Measurements from ENCODE around the gene ZBTB46.
A peak's percentile ranks its signal among the peaks of the same experiment; 100 is the strongest.

The ZBTB46 gene

DNA sequence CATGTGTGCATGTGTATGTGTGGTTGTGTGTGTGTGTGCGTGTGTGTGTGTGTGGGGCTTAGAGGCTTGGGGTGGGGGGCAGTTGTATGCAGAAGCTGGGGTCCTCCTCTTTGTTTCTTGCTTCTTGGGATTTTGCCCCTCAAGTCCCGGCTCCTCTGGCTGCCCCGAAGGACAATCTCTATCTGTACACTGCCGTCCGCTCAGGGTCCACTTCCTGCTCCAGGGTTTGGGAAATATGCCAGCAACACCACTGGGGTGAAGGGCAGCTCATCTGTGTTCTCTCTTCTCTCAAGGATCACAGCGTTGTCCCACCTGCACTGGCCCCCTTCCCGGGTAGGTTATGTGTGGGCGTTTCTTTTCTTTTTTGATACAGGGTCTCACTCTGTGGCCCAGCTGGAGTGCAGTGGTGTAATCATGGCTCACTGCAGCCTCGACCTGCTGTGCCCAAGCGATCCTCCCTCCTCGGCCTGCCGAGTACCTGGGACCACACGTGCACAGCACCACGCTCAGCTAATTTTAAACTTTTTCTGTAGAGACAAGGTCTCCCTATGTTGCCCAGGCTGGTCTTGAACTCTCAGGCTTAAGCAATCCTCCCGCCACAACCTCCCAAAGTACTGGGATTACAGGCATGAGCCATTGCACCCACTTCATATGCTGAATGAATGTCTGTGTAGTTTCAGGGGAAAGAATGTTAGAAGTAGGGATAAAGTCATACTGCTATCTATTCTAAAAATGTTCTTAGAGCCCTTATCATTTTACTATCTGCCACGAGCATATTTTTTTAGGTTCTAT is 65.8 kb downstream of the ZBTB46 start:
- no peak for DNase-seq

DNA sequence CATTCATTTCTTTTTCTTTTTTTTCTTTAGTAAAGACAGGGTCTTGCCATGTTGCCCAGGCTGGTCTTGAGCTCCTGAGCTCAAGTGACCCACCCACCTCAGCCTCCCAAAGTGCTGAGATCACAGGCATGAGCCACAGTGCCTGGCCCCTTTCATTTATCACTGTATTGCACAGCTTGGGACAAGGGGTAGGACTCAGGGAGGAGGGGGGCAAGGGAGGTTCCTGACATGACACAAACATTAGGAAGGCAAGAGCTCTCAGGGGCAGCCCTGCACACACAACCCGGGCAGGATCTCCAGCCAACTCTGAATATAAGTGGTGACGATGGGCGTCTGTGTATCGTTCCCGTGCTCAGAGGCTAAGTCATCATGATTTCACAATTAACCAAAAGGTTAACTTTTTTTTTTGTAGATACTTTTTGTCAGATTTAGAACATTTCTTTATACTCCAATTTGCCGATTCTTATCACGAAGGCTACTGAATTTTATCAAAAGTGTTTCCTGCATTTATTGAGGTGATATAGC is 71.6 kb downstream of the ZBTB46 start:
- no peak for DNase-seq

DNA sequence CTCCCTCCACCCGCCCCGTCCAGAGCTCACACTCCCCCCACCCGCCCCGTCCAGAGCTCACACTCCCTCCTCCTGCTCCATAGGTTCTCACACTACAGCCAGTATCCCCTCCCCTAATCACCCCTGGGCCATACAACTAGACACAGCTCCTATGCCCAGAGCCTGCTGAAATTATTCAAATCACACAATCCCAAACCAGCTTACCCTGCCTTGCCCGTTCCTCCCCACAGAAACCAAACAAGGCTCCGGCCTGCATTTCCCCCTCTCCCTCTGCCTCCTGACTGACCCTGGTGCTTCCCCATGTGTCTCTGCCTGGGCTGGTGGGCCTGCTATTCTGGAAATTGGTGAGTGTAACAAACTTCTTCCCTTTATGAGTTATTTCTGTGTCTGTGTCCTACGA is 72.9 kb downstream of the ZBTB46 start:
- DNase-seq: no peak

DNA sequence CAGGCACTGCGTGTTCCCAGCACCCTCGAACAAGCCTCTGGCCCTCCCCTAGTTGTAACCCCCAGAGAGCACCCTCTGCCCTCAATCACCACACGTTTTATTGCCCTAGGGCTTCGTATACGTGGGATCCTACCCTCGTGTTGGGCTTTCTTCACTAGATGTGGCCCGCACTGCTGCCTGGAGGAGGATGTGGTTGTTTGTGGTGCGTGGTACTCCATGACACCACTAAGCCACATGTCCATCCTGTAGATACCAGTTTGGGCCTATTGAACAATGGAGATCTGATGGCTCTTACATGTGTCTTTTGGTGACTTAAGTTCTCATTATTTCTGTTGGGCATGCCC is 74.4 kb downstream of the ZBTB46 start:
- peak; percentile 27 for DNase-seq

DNA sequence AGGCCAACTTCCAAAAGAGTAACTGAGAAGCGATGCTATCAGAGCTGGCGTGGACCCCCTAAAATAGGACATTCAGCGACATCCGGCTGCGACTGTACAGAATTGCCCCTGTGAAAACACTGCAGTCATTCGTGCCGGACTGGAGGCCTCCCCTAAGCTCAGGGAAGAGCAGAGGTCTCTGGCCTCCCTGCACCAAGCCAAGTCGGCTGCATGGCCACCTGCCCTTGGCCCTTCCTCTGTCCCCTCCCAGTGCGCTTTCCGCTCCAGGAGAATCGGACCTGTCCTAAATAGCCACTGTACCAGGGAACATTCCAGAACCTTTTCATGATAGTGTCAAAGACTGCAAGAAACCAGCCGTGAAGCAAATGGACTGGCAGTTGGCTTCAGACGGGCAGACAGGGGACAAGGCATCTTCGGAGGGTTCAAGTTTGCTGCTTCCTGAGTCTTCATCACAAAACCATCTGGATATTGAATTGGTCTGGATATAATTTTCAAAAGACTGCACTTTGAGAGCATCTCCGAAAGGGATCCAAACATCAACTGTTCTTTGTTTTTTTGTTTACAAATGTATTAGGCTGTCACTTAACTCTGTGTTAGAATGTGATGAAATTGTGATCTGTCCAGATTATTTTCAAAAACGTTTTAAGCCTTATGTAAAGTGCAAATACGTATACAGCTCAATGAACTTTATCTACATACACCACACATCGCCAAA is 75.0 kb downstream of the ZBTB46 start:
- DNase-seq: no peak

DNA sequence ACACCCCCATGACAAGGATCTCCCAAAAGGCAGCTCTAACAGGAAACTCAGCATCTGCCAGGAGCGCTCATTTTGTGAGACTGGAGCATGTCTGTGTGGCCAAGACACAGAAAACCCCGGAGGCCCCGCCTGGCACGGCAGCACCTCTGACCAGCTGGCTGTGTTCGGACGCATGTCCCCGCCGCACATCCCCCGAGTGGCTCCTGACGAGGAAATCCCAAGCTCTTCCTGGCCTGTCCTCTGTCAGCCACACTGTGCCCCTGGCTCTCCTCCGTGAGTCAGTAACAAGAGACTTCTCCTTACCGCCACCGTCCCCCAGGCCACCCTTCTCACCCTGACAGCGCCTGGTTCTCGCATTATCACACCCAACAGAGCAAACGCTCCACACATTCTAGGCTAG is 77.1 kb downstream of the ZBTB46 start:
- no peak for DNase-seq

DNA sequence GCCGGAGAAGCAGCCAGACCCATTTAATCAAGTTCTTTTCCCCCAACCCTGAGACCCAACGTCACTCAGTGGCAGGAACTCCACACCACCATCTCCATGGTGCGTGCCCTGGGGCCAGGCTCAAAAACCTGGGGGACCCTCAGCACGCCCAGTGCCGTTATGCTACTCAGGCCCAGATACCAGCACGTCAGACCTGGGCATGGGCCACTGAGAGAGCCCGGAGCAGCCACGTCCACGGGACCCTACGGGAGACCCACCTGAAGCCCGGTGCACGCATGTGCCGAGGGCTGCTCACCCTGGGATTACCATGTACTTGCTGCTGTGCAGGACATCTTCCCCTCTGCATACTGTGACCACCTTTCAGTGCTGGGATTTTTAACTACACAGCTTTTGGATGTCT is 77.7 kb downstream of the ZBTB46 start:
- no peak for DNase-seq

DNA sequence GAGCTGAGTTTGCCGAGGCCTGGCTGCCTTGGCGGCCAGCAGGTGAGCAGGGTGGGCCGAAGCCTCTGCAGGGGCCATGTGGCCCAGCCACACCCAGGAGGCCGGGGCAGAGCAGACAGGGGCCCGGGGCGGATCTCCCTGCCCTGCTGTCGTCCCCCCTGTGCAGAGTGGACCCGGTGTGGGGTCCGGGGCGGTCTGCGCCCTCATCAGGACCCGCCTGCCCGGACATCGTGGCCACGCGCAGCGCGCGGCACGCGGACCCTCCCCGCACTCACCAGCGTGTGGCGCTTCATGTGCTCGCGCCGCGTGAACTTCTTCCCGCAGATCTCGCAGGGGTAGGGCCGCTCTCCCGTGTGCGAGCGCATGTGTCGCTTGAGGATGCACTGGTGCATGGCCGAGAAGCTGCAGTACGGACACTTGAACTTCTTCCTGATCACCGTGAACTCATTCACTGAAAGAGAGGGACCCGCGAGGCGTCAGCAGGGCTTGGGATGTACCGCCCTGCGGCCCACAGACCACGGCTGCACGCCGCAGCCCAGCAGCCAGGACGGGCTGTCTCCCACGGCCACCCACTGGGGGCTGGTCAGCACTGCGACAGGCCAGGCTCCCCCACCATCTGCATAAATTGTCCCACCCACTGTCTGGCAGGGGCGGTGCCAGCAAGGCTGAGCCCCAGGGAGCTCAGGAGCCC is 78.5 kb downstream of the ZBTB46 start:
- no peak for DNase-seq

DNA sequence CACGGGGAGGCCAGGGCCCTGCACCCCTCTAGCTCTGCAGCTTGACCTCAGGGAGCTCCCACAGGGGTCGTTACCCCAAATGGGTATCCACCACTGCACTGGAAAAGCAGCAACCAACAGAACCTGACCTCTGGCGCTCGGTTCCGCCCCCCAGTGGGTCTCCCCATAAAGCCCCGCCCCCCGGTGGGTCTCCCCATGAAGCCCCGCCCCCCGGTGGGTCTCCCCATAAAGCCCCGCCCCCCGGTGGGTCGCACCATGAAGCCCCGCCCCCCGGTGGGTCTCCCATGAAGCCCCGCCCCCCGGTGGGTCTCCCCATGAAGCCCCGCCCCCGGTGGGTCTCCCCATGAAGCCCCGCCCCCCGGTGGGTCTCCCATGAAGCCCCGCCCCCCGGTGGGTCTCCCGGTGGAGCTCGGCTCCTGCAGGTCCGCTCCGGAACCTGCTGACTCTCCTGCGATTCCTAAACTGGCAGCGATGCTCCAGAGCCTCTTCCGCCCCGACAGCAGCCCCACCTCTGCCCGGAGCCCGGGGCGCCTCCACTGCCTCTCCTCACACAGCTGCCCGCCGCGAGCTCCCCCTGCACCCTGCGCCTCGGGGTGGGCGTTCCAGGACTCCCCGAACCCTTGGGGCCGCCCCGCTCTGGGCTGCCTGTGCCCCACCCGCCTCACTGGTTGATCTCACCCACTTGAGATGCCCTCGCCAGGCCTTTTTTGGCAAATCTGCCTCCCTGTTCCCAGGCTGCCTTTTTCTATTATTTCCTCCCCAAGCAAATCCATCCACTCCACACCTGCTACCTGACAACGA is 79.4 kb downstream of the ZBTB46 start:
- DNase-seq: no peak

DNA sequence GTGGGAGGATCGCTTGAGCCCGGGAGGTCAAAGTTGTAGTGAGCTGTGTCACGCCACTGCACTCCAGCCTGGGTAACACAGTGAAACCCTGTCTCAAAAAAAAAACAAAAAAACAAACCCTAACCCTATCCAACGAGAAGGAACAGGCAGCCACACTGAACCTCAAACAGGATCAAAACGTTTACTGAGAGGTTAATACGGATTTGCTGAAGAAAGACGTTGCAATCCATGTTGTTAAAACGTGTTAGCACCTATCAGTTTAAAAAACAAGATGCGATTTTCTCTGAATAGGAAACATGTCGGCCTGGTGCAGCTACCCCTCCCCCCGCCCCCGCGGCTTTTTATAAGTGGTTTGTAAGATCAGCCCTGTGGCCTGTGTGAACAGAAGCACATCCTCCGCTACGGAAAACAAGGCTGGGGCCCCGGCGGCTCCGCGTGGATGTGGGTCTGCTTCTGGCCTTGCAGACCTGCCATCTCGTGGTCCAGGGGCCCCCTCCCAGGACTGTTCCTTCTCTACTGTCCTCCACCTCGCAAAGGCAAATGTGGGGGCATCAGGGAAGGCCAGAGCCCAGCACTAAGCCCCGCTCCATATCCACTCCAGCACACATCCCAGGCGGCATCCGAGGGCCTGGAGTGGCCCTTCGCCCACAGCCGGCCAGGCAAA is 80.1 kb downstream of the ZBTB46 start:
- peak; percentile 49 for DNase-seq

DNA sequence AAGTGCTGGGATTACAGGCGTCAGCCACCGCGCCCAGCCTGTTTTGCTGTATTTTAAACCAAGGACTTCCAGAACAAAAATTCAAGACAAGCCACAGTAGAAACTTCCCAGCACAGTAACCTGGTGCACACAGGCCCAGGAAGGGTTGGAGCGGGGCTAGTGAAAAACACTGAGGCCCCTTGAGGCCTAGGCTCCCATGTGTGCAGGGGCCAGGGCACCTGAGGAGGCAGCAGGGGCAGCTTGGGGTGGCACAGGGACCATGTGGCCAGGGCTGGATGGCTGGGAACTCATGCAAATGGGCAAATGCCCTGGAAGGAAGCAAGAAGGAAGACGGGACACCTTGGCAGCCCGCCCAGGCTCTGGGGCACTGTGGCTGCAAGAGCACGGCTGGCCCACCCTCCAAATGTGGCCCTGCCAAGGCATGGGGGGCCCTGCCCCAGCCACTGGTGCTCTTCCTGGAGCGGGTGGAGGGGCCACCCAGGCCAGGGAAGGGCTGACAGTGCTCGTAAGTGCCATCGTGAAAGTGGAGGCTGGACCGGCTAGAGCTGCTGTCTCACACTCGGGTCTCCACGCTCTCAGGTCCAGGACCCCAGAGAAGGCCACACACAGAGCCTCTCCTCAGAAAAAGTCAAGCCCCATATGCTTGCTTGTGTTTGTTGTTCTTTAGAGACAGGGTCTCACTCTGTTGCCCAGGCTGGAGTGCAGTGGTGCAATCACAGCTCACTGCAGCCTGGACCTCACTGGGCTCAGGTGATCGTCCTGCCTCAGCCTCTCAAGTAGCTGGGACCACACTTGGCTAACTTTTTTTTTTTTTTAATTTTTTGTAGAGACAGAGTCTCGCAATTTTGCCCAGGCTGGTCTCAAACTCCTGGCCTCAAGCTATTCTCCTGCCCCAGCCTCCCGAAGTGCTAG is 81.2 kb downstream of the ZBTB46 start:
- DNase-seq: no peak

DNA sequence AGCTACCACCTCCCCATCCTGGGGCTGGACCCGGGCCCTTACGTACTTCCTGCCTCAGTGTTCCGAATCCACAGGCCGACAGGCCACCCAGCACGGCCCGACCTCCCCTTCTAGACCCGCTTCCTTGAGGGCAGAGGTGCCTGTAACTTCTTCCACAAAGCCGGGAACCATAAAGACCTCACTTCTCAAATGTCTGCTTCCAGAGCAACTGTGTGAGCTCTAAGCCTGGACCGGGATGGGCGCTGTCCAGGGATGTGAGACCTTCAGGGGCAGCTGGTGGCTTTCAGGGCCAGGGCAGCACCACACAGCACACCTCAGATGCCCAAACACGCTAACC is 82.2 kb downstream of the ZBTB46 start:
- DNase-seq: no peak

DNA sequence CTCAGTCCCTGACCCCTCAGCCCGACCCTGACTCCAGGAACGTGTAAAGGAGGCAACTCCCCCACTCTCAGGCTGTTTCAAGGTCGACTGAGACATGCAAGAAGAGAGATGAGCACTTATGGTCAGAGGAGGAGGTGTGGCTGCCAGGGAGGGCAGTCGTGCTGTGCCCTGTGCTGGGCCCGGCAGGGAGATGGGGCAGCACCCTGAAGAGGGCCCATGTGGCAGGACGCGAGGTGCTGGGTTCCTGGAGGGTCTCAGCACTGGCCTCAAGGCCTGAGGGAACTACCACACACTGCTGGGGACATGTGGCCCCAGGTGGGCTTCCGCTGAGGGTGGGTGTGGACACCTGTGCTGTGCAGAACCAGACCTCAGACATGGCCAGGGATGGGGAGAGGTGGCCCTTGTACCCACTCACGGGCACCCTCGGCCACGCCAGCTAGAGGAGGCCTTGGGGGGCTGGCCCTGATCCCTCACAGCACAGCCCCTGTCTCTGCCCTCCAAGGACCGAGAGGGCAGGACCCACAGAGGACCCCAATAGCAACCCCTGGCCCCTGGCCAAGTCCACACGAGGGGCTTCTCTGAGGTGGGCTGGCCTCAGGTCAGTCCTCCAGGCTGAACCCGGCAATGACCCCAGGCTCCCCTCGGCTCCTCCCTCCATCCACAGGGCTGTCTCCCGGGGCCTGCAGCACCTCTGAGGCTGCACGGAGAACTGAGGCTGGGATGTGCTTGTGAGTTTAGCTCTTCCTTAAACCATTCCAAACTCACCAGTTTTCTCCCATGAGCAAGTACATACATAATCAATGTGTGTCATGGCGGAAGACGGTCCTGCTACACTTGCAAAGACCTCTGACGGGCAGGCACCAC is 82.8 kb downstream of the ZBTB46 start:
- DNase-seq: no peak

DNA sequence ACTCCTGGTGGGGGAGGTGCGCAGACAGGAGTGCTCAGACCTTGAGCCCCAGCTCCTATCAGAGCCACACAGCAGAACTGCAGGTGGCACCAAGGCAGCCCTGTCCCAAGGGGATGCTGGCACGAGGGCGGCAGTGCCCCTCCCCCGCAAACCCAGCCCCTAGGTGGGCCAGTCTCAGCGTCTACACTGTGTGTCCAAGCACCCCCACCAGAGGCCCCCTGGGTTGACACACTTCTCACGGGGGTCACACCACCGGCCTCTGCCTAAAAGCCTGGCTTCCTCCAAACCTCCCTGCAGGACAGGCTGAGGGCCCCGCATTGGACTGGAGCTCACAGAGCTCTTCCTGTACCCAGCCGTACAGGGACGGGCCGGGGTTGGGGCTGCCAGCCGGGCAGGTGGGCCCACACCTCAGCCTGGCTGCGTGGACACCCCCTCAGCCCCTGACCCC is 83.4 kb downstream of the ZBTB46 start:
- no peak for DNase-seq

DNA sequence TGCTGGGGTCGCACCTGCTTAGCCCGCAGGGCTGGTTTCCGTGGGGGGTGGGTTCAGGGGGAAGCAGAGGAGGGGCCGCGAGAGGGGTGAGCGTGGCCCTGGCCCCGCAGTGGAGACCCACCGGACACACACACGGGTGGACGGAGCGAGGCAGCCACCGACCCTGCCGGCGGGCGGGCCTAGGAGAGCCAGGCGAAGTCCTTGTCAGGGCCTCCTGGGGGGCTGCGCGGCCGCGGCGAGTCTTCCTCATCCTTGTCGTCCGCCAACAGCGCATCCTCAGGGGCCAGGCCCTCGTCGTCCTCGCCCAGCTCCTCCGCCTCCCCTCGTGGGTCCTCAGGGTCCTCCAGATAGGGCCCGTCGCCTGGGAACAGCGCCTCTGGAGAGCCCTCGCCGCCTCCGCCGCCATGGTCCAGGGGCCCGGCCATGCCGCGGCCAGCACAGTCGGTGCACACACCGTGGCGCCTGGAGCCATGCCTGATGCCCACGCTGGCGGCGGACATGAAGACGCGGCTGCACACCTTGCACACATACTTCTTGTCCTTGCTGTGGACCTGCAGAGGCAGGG is 84.2 kb downstream of the ZBTB46 start:
- no peak for DNase-seq

DNA sequence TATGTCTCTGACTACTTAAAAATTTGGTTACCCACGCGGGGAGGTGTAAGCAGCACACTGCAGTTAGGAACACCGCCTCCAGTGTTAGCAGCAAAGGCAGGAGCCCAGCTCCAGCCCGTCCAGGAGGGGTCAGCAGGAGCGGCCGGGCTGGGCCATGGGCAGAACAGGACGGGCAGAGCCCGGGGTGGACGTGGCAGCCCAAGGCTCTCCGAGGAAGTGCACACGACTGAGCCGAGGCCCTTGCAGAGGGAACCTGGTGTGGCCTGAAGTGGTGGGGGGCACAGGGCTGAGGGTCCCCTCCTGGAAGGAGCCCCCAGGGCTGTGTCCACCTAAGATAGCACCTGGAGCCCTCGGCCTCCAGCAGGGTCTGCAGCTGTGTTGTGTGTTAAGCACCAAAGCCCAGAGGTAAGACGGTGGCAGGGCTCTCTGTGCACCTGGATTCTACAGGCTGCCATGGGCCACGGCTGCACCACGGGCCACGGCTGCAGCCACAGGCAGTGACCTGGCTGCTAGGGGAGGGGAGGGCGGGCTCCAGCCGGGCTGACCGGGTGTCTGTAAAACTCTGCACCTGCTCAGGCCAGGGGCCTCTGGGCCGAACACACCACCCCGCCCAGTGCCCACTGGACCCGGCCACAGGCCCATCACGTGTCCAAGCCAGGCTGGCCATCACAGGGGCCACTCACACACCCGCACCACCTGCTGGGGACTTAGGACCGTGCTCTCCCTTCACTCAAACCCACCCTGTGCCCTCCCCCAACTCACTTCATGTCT is 84.9 kb downstream of the ZBTB46 start:
- DNase-seq: no peak

DNA sequence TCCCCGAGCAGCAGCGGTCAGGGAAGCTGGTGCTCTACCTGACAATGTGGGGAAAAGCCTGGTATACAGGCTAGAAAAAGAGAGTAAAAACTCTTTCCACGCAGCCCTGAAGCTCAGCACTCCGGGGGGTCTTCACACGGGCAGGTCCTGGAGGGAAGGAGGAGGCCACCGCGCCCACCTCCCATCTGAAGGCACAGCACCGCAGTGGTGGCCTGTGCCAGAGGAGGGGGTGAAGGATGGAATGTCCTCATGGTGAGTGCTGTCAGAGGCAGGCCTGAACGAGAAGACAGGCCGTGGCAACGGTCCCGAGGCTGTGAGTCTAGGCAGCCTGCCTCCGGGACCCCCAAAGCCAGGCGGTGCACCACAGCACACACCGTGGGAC is 85.6 kb downstream of the ZBTB46 start:
- no peak for DNase-seq

DNA sequence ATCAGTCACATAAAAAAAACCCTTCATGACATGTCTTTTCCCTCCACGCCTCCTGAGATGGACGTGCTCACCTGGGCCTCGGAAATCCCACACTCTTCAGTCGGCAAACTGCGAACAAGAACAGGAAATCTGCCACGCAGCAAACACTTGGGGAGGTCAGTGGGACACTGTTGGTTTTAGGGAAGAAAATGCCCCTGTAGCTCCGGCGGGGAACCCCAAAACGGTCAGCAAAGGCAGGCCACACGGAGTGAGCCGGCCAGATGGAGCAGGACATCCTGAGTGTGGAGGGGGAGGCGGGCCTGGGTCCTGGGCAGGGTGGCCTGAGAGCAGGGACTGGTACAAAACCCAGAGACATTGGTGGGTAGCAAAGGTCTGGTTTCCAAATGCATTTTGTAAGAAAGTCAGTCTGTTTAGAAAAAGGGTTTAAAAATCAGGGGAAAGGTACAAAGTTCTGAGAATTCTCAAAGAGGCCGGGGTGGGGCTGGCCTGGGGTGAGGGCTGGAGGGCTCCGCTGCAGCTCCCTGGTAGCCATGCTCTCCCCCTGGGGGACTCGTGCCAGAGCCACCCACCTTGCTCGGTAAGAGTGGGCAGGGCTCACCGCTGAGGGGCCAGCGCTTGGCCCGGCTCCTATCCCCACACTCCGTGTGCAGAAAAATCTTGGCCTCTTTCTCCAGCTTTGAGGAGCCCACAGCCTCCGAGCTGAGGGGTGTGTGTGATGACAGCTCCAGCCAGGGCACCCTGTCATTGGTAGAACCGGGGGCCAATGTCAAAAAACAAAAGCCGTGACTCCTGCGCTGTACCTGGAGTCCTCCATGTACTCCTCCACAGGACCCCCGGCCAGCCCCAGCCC is 86.3 kb downstream of the ZBTB46 start:
- DNase-seq: no peak

All from activated CD4-positive, alpha-beta T cell treated with anti-CD3 and anti-CD28 coated beads, Interleukin-2, amount 50 U/mL, for 16 hours (primary cell).